Bladder microvascular endothelial cell (primary cell): Measurements from ENCODE around the gene P2RX4. TPM values are rescaled to one million over a fixed set of nuclear protein-coding genes. Genes with fewer than 3 reads are reported as not detected.

Experiments
- total RNA-seq: library from RNA; depleted of rRNA; stranded (reverse); fragments of >200 nt; gene quantifications from 2 replicates; pipeline ENCODE4 v1.2.3, GENCODE V29; 2014

The P2RX4 gene, protein sequence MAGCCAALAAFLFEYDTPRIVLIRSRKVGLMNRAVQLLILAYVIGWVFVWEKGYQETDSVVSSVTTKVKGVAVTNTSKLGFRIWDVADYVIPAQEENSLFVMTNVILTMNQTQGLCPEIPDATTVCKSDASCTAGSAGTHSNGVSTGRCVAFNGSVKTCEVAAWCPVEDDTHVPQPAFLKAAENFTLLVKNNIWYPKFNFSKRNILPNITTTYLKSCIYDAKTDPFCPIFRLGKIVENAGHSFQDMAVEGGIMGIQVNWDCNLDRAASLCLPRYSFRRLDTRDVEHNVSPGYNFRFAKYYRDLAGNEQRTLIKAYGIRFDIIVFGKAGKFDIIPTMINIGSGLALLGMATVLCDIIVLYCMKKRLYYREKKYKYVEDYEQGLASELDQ
- 30.3 and 301 TPM in 2 replicates for total RNA-seq

DNA sequence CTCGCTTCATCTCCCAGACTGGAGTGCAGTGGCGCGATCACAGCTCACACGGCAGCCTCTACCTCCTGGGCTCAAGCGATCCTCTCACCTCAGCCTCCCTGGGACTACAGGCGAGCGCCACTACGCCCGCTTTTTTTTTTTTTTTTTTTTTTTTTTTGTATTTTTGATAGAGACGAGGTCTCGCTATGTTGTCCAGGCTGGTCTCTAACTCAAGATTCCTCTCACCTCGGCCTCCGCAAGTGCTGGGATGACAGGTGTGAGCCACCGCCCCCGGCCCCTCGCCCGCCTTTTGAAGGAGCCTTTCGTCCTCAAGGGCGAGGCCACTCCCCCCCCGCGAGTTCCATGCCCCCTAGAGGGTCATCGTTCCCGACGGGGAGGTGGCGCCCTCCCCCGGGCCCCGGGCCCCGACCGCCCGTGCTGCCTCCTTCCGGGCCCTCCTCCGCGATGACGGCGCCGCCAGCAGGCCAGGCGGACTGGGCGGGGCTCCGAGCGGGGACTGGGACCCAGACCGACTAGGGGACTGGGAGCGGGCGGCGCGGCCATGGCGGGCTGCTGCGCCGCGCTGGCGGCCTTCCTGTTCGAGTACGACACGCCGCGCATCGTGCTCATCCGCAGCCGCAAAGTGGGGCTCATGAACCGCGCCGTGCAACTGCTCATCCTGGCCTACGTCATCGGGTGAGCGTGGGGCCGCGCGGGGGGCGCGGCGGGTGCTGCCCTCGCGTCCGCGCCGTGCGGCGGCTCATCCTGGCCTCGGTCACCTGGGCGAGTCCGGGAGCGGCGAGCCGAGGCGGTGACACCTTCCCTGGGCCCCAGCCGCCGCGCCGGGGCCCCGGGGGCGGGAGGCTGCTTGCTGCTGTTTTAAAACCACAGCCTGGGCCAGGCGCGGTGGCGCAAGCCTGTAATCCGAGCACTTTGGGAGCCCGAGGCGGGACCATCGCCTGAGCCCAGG is at the start of gene P2RX4:
TSS of gene P2RX4 (plus strand) at position 506 of the 949 bp plus-strand sequence. CDS start at position 542, 36 bp downstream.

Other genes with a start within 250 kb of the P2RX4 start
- not detected in 2 replicates for gene HNF1A, start 231.6 kb upstream of the P2RX4 start, total RNA-seq
- gene C12orf43, start 193.6 kb upstream of the P2RX4 start, total RNA-seq = 18.3 and 24.5 TPM in 2 replicates
- 1.3 and 1.9 TPM in 2 replicates for gene OASL, start 170.9 kb upstream of the P2RX4 start, total RNA-seq
- 0.65 and 16.6 TPM in 2 replicates for gene P2RX7, start 77.3 kb upstream of the P2RX4 start, total RNA-seq
- gene CAMKK2, start 86.6 kb downstream of the P2RX4 start, total RNA-seq = 25.3 and 34.9 TPM in 2 replicates
- gene ANAPC5, start 142.3 kb downstream of the P2RX4 start, total RNA-seq = 105 and 132 TPM in 2 replicates
- 97.8 and 151 TPM in 2 replicates for gene RNF34, start 190.0 kb downstream of the P2RX4 start, total RNA-seq